ENCODE measurements around the gene SMAD3. TPM values are rescaled to one million over a fixed set of nuclear protein-coding genes. Genes with fewer than 3 reads are reported as not detected.

Gene SMAD3
- total RNA-seq, 1 donor from 2014 or later = 12.5 TPM

DNA sequence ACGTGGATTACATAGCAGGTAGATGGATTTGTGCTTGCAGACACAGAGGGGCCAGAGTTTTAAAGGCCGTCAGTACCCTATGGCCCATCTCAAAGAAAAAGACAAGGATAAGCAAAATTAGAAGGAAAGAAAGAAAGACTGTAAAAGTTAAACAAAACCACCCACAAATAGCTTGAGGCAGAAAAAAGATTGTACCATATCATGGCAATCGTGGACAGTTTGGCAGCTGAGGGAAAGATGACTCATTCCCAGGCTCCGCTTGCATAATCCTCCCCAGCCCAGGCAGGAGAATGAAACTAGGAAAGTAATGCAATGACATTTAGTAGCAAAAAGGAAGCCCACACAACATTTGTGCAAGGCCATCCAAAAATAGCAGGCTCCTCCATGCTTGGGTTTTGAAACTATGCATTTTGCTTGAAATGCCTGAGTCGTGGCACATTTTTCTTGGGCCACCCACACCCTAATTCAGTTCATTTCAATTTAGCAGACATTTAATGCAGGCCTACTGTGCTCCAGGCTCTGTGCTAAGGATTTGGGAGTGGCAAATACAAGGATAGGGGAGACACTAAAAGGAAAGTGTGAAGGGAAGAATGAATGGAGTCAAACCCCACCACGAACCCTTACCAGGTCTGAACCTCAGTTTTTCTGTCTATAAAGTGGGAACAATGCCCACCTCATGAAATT lies 40.9 kb upstream of the SMAD3 start:
- Histone ChIP-seq H3K4me3 (no peak overlapping the region), H3K9ac (no peak overlapping the region), H2AFZ (replicated peaks) (no peak overlapping the region), H3K27me3 (no peaks in the 10 kb centered on the region), H3K4me1 (peaks cover 15% of the 10 kb centered on the region), H3K9me3 (ENCODE audit: low read depth) (no peaks in the 10 kb centered on the region), H3K4me2 (no peak overlapping the region), H3K79me2 (ENCODE audit: low read depth) (no peaks in the 10 kb centered on the region), H4K20me1 (ENCODE audit: low read depth) (peaks cover 2% of the 10 kb centered on the region), H3K27ac (no peak overlapping the region), H3F3A (ENCODE audit: low read depth) (peaks cover 15% of the 10 kb centered on the region), H3K36me3 (no peaks in the 10 kb centered on the region)
- Mint-ChIP-seq H3K27me3 (ENCODE audit: insufficient read depth, low read depth) (peaks cover 18% of the 10 kb centered on the region), H3K27ac (no peak overlapping the region), H3K36me3 (no peaks in the 10 kb centered on the region), H3K4me3 (peak overlapping the region; percentile 39), H3K4me1 (peaks cover 43% of the 10 kb centered on the region), H3K9me3 (no peaks in the 10 kb centered on the region)
- no peak for DNase-seq (ENCODE audit: low spot score)
- TF ChIP-seq EZH2phosphoT487 (IDR thresholded peaks at IDR 0.05) = no peak

DNA sequence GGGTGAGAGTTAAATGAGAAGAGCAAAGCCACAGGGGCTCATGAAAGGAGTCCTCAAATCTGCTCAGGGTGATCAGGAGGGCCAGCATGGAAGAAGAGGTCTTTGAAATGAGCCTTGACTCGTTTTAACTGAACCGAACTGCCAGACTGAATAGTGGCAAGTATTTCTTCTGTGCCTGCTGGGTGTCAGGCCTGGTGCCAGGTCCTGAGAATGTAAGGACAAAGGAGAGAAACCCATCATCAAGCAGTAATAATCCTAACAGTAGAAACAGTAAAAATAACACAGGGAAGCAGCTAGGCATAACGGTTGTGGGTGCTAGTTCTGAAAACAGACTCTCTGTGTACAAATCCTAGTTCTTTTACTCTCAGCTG lies 40.4 kb upstream of the SMAD3 start:
- H3K27me3 ChIP-seq = no peaks in the 10 kb centered on the region
- H3K9me3 ChIP-seq (ENCODE audit: low read depth) = no peaks in the 10 kb centered on the region
- H3K4me3 ChIP-seq = no peak overlapping the region
- Mint-ChIP-seq H3K27me3 (ENCODE audit: insufficient read depth, low read depth) (peaks cover 20% of the 10 kb centered on the region), H3K9me3 (no peaks in the 10 kb centered on the region), H3K4me3 (no peak overlapping the region), H3K36me3 (no peaks in the 10 kb centered on the region), H3K4me1 (peaks cover 43% of the 10 kb centered on the region), H3K27ac (no peak overlapping the region)
- H3K36me3 ChIP-seq = no peaks in the 10 kb centered on the region
- H3K79me2 ChIP-seq (ENCODE audit: low read depth) = no peaks in the 10 kb centered on the region
- DNase-seq (ENCODE audit: low spot score) = no peak
- H3K4me2 ChIP-seq = no peak overlapping the region
- peaks cover 7% of the 10 kb centered on the region for H4K20me1 ChIP-seq (ENCODE audit: low read depth)
- no peak overlapping the region for H2AFZ ChIP-seq (replicated peaks)
- peaks cover 20% of the 10 kb centered on the region for H3F3A ChIP-seq (ENCODE audit: low read depth)
- peaks cover 20% of the 10 kb centered on the region for H3K4me1 ChIP-seq
- no peak overlapping the region for H3K27ac ChIP-seq
- no peak overlapping the region for H3K9ac ChIP-seq
- TF ChIP-seq EZH2 (IDR thresholded peaks at IDR 0.05) (no peak), EZH2phosphoT487 (IDR thresholded peaks at IDR 0.05) (no peak)
- TF ChIP-seq, protein P1, sequence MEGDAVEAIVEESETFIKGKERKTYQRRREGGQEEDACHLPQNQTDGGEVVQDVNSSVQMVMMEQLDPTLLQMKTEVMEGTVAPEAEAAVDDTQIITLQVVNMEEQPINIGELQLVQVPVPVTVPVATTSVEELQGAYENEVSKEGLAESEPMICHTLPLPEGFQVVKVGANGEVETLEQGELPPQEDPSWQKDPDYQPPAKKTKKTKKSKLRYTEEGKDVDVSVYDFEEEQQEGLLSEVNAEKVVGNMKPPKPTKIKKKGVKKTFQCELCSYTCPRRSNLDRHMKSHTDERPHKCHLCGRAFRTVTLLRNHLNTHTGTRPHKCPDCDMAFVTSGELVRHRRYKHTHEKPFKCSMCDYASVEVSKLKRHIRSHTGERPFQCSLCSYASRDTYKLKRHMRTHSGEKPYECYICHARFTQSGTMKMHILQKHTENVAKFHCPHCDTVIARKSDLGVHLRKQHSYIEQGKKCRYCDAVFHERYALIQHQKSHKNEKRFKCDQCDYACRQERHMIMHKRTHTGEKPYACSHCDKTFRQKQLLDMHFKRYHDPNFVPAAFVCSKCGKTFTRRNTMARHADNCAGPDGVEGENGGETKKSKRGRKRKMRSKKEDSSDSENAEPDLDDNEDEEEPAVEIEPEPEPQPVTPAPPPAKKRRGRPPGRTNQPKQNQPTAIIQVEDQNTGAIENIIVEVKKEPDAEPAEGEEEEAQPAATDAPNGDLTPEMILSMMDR (IDR thresholded peaks at IDR 0.05) = no peak

DNA sequence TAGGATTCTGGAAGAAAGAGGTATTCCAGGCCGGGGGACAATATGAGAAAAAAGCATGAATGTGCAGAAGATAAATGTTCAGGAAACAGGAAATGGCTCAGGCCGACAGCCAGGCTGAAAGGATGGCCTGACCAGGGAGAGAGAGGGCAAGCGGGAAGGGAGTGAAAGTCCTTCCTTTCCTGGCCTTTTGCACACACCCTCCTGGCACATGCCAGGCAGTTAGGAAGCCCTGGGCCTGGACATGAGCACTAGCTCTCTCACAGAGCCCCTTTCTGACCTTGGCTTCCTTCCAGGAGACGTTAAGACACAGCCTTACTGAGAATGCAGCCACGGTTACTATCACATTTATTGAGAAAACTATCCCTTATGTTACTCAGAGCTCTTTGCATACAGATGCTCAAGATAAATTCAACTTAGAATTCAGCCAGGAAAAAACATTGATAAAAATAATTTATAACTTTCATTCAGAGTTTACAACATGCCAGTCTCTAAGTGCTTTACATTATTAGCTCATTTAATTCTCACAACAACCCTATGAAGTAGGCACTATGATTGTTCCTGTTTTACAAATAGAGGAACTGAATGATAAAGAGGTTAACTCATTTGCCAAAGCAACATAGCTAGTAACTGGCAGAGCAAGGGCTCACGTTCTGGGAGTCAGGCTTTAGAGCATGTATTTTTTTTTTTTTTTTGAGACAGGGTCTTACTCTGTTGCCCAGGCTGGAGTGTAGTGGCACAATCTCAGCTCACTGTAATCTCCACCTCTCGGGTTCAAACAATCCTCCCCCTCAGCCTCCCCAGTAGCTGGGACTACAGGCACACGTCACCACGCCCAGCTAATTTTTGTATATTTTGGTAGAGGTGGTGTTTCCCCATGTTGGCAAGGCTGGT lies 39.4 kb upstream of the SMAD3 start:
- no peak for DNase-seq (ENCODE audit: low spot score)
- H2AFZ ChIP-seq (replicated peaks) = no peak overlapping the region

More for the DNA sequence above, 39.4 kb upstream of the SMAD3 start:
- H3K27me3 ChIP-seq = no peaks in the 10 kb centered on the region
- no peaks in the 10 kb centered on the region for H3K9me3 Mint-ChIP-seq
- peaks cover 17% of the 10 kb centered on the region for H3K27me3 Mint-ChIP-seq (ENCODE audit: insufficient read depth, low read depth)
- H3K27ac Mint-ChIP-seq = peak overlapping the region; percentile 8
- no peaks in the 10 kb centered on the region for H3K9me3 ChIP-seq (ENCODE audit: low read depth)
- H3K36me3 ChIP-seq = no peaks in the 10 kb centered on the region
- H3K79me2 ChIP-seq (ENCODE audit: low read depth) = no peaks in the 10 kb centered on the region
- no peak overlapping the region for H3K4me3 Mint-ChIP-seq
- H3F3A ChIP-seq (ENCODE audit: low read depth) = peaks cover 30% of the 10 kb centered on the region
- no peak overlapping the region for H3K4me2 ChIP-seq
- peaks cover 26% of the 10 kb centered on the region for H3K4me1 ChIP-seq
- H3K36me3 Mint-ChIP-seq = no peaks in the 10 kb centered on the region
- H3K9ac ChIP-seq = no peak overlapping the region
- no peak overlapping the region for H3K27ac ChIP-seq
- H3K4me3 ChIP-seq = no peak overlapping the region
- peaks cover 9% of the 10 kb centered on the region for H4K20me1 ChIP-seq (ENCODE audit: low read depth)
- TF ChIP-seq EZH2 (IDR thresholded peaks at IDR 0.05) = no peak
- no peak for TF ChIP-seq EZH2phosphoT487 (IDR thresholded peaks at IDR 0.05)
- TF ChIP-seq, protein P1 (IDR thresholded peaks at IDR 0.05) = no peak
- peaks cover 43% of the 10 kb centered on the region for H3K4me1 Mint-ChIP-seq
